HCT116 (cell line): Measurements from ENCODE around the gene DIP2C. TPM values are rescaled to one million over a fixed set of nuclear protein-coding genes. Genes with fewer than 3 reads are reported as not detected.

ENCODE experiments used
- ATAC-seq: fragments of 200-7000 bp; cut with Tn5 transposase; 2 replicates; pipeline ENCODE4 v1.9.1; 2020; ENCODE audit warnings: mild to moderate bottlenecking, moderate library complexity
- BruUV-seq: library from RNA; stranded (reverse); fragments of 400-500 nt; replicated peaks from 2 replicates; lab custom pipeline; 2021; lab: Mats Ljungman, UMichigan
- CTCF ChIA-PET: fragments of 300-600 bp; sonication (Branson Sonifier 250); formaldehyde crosslinking; loops from one replicate; lab custom pipeline; 2021; ENCODE audit warnings: antibody characterized with exemption; lab: Charles Lee
- POLR2A ChIA-PET: fragments of 300-600, 350-600 bp; sonication (Branson Sonifier 250); formaldehyde crosslinking; loops from one replicate; lab custom pipeline; 2021; ENCODE audit warnings: antibody characterized with exemption; lab: Charles Lee
- RAD21 ChIA-PET, 2 experiments: fragments of 300-600 bp; sonication (Branson Sonifier 250); formaldehyde crosslinking; loops; one replicate each; lab custom pipeline; 2023; ENCODE audit warnings: low total read pairs in 2 of 2; ENCODE audit not compliant: uncharacterized antibody in 2 of 2, unreplicated experiment in 2 of 2, low non-redundant PET in 1 of 2; lab: Charles Lee
- DNase-seq: peaks from one replicate; pipeline ENCODE4 v3.0.0-alpha.2; 2010; ENCODE audit warnings: low read depth, low spot score
- H2AFZ ChIP-seq: fragments of 200-600 bp; shearing (Covaris generic), sonication (generic); 2 replicates; pipeline ENCODE4 v1.6.1; 2017; ENCODE audit warnings: low read depth, mixed run types, mixed read lengths, antibody characterized with exemption, low read length; ENCODE audit not compliant: poor library complexity, severe bottlenecking
- H3K27ac ChIP-seq: 2 replicates; pipeline ENCODE4 v1.5.1; 2012; ENCODE audit warnings: low read depth, low read length
- H3K27me3 ChIP-seq: fragments of 200-600 bp; sonication (generic); 2 replicates; pipeline ENCODE4 v1.6.1; 2016; ENCODE audit warnings: mixed run types, low read length, mixed read lengths; ENCODE audit not compliant: insufficient read depth
- H3K36me3 ChIP-seq, 2 experiments: fragments of 200-500 bp in 1 of 2; fragments of 200-600 bp in 1 of 2; sonication (Bioruptor generic) in 1 of 2; sonication (generic) in 1 of 2; 2 replicates each; pipeline versions ENCODE4 v1.5.1 to v1.6.1; 2014 to 2016; ENCODE audit warnings: low read length in 2 of 2, inconsistent platforms in 1 of 2, mixed read lengths in 1 of 2, mixed run types in 1 of 2; ENCODE audit not compliant: insufficient read depth in 2 of 2, control insufficient read depth in 1 of 2
- H3K4me1 ChIP-seq, 2 experiments: fragments of 200-600 bp in 1 of 2; sonication (generic) in 1 of 2; 2 replicates each; pipeline versions ENCODE4 v1.5.1 to v1.6.1; 2012 to 2017; ENCODE audit warnings: low read length in 2 of 2, inconsistent platforms in 1 of 2, mild to moderate bottlenecking in 1 of 2, mixed read lengths in 1 of 2, mixed run types in 1 of 2, moderate library complexity in 1 of 2; ENCODE audit not compliant: insufficient read depth in 2 of 2, control insufficient read depth in 1 of 2
- H3K4me2 ChIP-seq: fragments of 200-600 bp; sonication (generic); 2 replicates; pipeline ENCODE4 v1.6.1; 2017; ENCODE audit warnings: mixed run types, low read length, mixed read lengths
- H3K4me3 ChIP-seq, 2 experiments: fragments of 200-600 bp in 1 of 2; sonication (generic) in 1 of 2; replicated peaks in 1 of 2; 2 replicates each; pipeline ENCODE4 v1.5.1; 2011 to 2016; ENCODE audit warnings: low read length in 2 of 2, control low read depth in 1 of 2, low read depth in 1 of 2, mild to moderate bottlenecking in 1 of 2, mixed read lengths in 1 of 2, mixed run types in 1 of 2
- H3K79me2 ChIP-seq: fragments of 200-600 bp; sonication (generic); 2 replicates; pipeline ENCODE4 v1.6.1; 2017; ENCODE audit warnings: mild to moderate bottlenecking, mixed run types, low read length, moderate library complexity, mixed read lengths; ENCODE audit not compliant: insufficient read depth
- H3K9ac ChIP-seq: fragments of 200-600 bp; sonication (generic); 2 replicates; pipeline ENCODE4 v1.6.1; 2016; ENCODE audit warnings: low read length, mixed read lengths
- H3K9me2 ChIP-seq: fragments of 200-600 bp; sonication (generic), shearing (Covaris generic); 2 replicates; pipeline ENCODE4 v1.6.1; 2017; ENCODE audit warnings: mixed run types, mild to moderate bottlenecking, moderate library complexity; ENCODE audit not compliant: insufficient read depth
- H3K9me3 ChIP-seq, 2 experiments: fragments of 200-500 bp in 1 of 2; fragments of 200-600 bp in 1 of 2; sonication (Bioruptor generic) in 1 of 2; sonication (generic) in 1 of 2; 2 replicates each; pipeline ENCODE4 v1.6.1; 2014 to 2017; ENCODE audit warnings: low read length in 2 of 2, mixed read lengths in 2 of 2, inconsistent platforms in 1 of 2, low read depth in 1 of 2, mild to moderate bottlenecking in 1 of 2, mixed run types in 1 of 2, moderate library complexity in 1 of 2; ENCODE audit not compliant: control insufficient read depth in 1 of 2, insufficient read depth in 1 of 2
- H4K20me1 ChIP-seq: fragments of 200-600 bp; sonication (generic), shearing (Covaris generic); 2 replicates; pipeline ENCODE4 v1.6.1; 2017; ENCODE audit warnings: mixed run types, mild to moderate bottlenecking, moderate library complexity; ENCODE audit not compliant: insufficient read depth
- CBX3 ChIP-seq: IDR thresholded peaks from 2 replicates; pipeline ENCODE4 v1.6.1; 2012; ENCODE audit warnings: low read depth
- CEBPB ChIP-seq: IDR thresholded peaks from 2 replicates; pipeline ENCODE4 v1.6.1; 2012; ENCODE audit warnings: low read depth
- EGR1 ChIP-seq: IDR thresholded peaks from 2 replicates; pipeline ENCODE4 v1.6.1; 2012; ENCODE audit warnings: low read depth
- EZH2phosphoT487 ChIP-seq: fragments of 200-600 bp; IDR thresholded peaks from 2 replicates; pipeline ENCODE4 v1.6.1; 2018; ENCODE audit warnings: antibody characterized with exemption, borderline replicate concordance
- POLR2AphosphoS5 ChIP-seq: IDR thresholded peaks from 2 replicates; pipeline ENCODE4 v1.6.1; 2011; ENCODE audit warnings: mild to moderate bottlenecking, low read depth, low read length, moderate library complexity
- RAD21 ChIP-seq: IDR thresholded peaks from 2 replicates; pipeline ENCODE4 v1.6.1; 2012; ENCODE audit warnings: low read depth, mild to moderate bottlenecking
- SP1 ChIP-seq: IDR thresholded peaks from 2 replicates; pipeline ENCODE4 v1.6.1; 2012; ENCODE audit warnings: low read depth
- SRF ChIP-seq: IDR thresholded peaks from 2 replicates; pipeline ENCODE4 v1.6.1; 2012; ENCODE audit warnings: low read depth
- TCF7L2 ChIP-seq: IDR thresholded peaks from 2 replicates; pipeline ENCODE4 v1.7.0; 2011; ENCODE audit warnings: borderline replicate concordance, inconsistent platforms; ENCODE audit not compliant: insufficient read depth, insufficient read length; ENCODE audit errors: extremely low read depth
- ZBTB33 ChIP-seq: IDR thresholded peaks from 2 replicates; pipeline ENCODE4 v1.6.1; 2011; ENCODE audit warnings: mild to moderate bottlenecking, low read length, moderate library complexity; ENCODE audit not compliant: insufficient replicate concordance; ENCODE audit errors: extremely low read depth
- intact Hi-C: fragments of 100-400 bp; cut with micrococcal nuclease; formaldehyde crosslinking; loops from 2 replicates; pipeline ENCODE4 v1.10.0; 2022
- total RNA-seq: library from RNA; stranded (reverse); gene quantifications from one replicate; pipeline ENCODE4 v1.2.1, GENCODE V29; 2021; ENCODE audit not compliant: unreplicated experiment
- TF ChIP-seq, protein P1 (sequence below): IDR thresholded peaks from 2 replicates; pipeline ENCODE4 v1.6.1; 2012
- TF ChIP-seq, protein P2 (sequence below): IDR thresholded peaks from 2 replicates; pipeline ENCODE4 v1.6.1; 2012
- TF ChIP-seq, protein P3 (sequence below), 3 experiments: fragments of 200-600 bp in 1 of 3; sonication (generic) in 1 of 3; IDR thresholded peaks in 2 of 3; conservative IDR thresholded peaks in 1 of 3; 2 replicates each; pipeline ENCODE4 v1.5.1; 2012 to 2017; ENCODE audit warnings: low read depth in 2 of 3, low read length in 2 of 3, antibody characterized with exemption in 1 of 3, borderline replicate concordance in 1 of 3, control low read depth in 1 of 3, mild to moderate bottlenecking in 1 of 3, mixed read lengths in 1 of 3, mixed run types in 1 of 3, moderate library complexity in 1 of 3; ENCODE audit not compliant: insufficient read depth in 1 of 3

Gene DIP2C
- total RNA-seq, 1 experiment from 2014 or later, result 15.4 TPM

DNA sequence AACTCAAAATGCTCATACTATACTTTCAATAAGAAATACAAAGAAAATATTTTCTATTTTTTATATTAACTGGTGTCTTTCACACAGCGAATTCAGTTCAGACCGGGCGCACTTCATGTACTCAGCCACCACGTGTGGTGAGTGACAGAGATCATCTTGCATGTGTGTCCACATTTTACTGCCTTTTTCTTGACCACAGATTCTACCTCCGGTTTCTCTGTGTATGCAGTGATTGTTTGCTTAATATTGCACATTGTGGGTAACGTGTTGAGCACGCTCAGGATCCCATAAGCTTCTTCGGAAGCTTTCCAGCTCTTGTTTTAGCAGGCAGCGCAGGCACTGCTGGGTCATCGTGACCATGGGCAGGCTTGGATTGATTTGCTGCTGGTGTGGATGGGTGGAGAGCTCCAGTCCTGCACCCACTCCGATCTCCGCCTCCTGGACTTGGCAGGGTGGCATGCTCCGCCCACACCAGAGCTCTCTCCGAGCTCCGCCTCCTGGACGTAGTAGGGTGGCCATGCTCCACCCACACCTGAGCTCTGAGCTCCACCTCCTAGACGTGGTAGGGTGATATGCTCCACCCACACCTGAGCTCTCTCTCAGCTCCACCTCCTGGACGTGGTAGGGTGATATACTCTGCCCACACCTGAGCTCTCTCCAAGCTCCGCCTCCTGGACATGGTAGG, 253.3 kb downstream of the DIP2C start:
- TF ChIP-seq POLR2AphosphoS5 (peak; percentile 30; the same call in 1 of the 2 replicates), TCF7L2 (no peak)
- TF ChIP-seq, protein P1, sequence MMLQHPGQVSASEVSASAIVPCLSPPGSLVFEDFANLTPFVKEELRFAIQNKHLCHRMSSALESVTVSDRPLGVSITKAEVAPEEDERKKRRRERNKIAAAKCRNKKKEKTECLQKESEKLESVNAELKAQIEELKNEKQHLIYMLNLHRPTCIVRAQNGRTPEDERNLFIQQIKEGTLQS, result no peak
- TF ChIP-seq, all 23 proteins: peak for 1
- H3K4me1 ChIP-seq, result peaks cover 0 to 17% of the 10 kb centered on the region in 2 experiments; a peak in 3 of 4 replicates
- DNase-seq (peak; percentile 78), ATAC-seq (peak; percentile 91)
- POLR2A ChIA-PET, result no interaction called here
- H4K20me1 ChIP-seq, result no peaks in the 10 kb centered on the region
- H3K4me3 ChIP-seq, result no peak overlapping the region
- no peaks in the 10 kb centered on the region for H3K9me2 ChIP-seq
- RAD21 ChIA-PET, result no interaction called here
- intact Hi-C loops, result no loop called here
- no peaks in the 10 kb centered on the region for H3K9me3 ChIP-seq
- no peak overlapping the region for H3K9ac ChIP-seq
- H3K27me3 ChIP-seq, result no peaks in the 10 kb centered on the region
- CTCF ChIA-PET, result interaction anchor here (1.0 kb wide), 1 partner anchor 20 kb away, joined by 3 read pairs; no protein-coding TSS in a partner anchor
- H3K79me2 ChIP-seq, result no peaks in the 10 kb centered on the region
- BruUV-seq, result no TSS peak
- H3K27ac ChIP-seq, result peak overlapping the region; percentile 48
- H3K36me3 ChIP-seq, result no peaks in the 10 kb centered on the region
- no peak overlapping the region for H2AFZ ChIP-seq
- peak overlapping the region; percentile 48 for H3K4me2 ChIP-seq

- Histone ChIP-seq H3K9me3 (no peaks in the 10 kb centered on the region), H3K4me2 (no peak overlapping the region), H3K27ac (no peak overlapping the region), H3K79me2 (no peaks in the 10 kb centered on the region), H3K4me3 (no peak overlapping the region), H3K9me2 (no peaks in the 10 kb centered on the region), H3K9ac (no peak overlapping the region), H2AFZ (no peak overlapping the region), H3K36me3 (no peaks in the 10 kb centered on the region), H4K20me1 (no peaks in the 10 kb centered on the region), H3K4me1 (peaks cover 0 to 17% of the 10 kb centered on the region in 2 experiments; a peak in 3 of 4 replicates), H3K27me3 (no peaks in the 10 kb centered on the region)
- no peak for ATAC-seq
- BruUV-seq, result no TSS peak
- intact Hi-C loops, result no loop called here
- POLR2A ChIA-PET, result no interaction called here
- no peak for DNase-seq
- no peak for TF ChIP-seq CBX3
- no peak for TF ChIP-seq POLR2AphosphoS5
- TF ChIP-seq RAD21, result no peak
- TF ChIP-seq TCF7L2, result no peak
- TF ChIP-seq SP1, result no peak
- no peak for TF ChIP-seq CEBPB
- TF ChIP-seq, protein P2, sequence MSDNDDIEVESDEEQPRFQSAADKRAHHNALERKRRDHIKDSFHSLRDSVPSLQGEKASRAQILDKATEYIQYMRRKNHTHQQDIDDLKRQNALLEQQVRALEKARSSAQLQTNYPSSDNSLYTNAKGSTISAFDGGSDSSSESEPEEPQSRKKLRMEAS, result no peak
- TF ChIP-seq EZH2phosphoT487, result no peak
- TF ChIP-seq EGR1, result no peak
- TF ChIP-seq SRF, result no peak
- TF ChIP-seq, protein P3, sequence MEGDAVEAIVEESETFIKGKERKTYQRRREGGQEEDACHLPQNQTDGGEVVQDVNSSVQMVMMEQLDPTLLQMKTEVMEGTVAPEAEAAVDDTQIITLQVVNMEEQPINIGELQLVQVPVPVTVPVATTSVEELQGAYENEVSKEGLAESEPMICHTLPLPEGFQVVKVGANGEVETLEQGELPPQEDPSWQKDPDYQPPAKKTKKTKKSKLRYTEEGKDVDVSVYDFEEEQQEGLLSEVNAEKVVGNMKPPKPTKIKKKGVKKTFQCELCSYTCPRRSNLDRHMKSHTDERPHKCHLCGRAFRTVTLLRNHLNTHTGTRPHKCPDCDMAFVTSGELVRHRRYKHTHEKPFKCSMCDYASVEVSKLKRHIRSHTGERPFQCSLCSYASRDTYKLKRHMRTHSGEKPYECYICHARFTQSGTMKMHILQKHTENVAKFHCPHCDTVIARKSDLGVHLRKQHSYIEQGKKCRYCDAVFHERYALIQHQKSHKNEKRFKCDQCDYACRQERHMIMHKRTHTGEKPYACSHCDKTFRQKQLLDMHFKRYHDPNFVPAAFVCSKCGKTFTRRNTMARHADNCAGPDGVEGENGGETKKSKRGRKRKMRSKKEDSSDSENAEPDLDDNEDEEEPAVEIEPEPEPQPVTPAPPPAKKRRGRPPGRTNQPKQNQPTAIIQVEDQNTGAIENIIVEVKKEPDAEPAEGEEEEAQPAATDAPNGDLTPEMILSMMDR (IDR thresholded peaks at IDR 0.05 in 2 of 3, conservative IDR thresholded peaks at IDR 0.05 in 1 of 3; ENCODE audit: borderline replicate concordance in 1 of 3, insufficient read depth in 1 of 3, low read depth in 2 of 3, low read length in 2 of 3), result no peak
- TF ChIP-seq ZBTB33, result no peak
- RAD21 ChIA-PET, result no interaction called here
- CTCF ChIA-PET, result no interaction called here
These were observed 254.1 kb downstream of the DIP2C start for GRCh38 chr10:435397-435796.
